CD4-positive, alpha-beta T cell treated with Interleukin-4 for 4 hours (primary cell): ENCODE data around the gene TMEM72.

ENCODE experiments used
- DNase-seq: peaks from one replicate; pipeline ENCODE4 v3.0.0-alpha.2; 2020

The TMEM72 gene

GRCh38 chr10:44890696-44891563, 20.2 kb upstream of the TMEM72 start:
- DNase-seq, result no peak

DNA sequence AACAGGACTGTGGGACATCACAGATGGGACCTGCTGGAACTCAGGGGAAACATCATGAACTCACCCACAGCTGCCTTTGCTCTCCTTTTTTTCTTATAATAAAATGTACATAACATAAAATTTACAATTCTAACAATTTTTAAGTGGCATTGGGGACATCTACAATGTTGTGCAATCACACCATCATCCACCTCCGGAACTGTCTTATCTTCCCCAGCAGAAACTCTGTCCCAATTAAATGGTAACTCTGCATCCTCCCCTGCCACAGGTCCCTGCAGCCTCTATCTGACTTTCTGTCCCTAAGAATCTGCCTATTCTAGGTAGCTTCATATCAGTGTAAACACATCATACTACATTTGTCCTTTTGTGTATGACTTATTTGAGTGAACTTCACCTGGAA, 19.4 kb upstream of the TMEM72 start:
- DNase-seq, result no peak

DNA sequence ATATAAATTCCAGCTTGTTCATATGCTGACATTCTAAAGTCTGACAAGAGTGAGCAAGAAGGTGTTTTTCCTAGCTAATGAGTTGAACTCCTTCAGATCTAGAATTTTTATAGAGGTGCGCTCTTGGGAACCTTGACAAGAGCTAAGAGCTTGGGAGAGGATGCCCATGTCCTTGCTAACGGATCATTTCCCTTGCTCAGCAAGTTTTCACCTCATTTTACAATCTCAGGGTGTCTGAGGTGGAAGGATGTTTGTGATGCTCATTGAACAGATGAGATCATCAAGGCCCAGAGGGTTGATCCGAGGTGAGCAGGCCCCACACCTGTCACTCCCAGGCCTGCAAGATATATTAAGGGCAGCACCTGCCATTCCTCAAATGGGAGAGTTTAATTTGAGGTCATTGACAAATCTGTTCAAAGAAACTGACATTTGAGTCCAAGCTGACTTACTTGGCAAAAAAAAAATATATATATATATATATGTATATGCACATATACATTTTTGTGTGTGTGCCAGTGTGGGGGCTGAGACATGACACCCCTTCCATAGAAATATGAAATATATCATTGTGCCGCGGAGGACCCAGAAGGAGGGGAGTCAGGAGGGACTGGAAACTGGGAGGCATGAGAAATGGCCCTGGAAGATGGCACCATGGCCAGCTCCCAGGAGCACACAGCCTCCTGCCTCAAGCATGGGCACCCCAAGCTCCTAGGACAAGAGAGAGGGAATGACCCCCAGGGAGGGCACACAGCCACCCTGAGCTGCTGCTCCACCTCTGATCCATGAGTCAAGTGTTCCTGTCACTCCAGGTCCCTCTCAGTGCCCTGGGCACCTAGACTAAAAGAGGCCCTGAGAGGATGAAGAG, 17.3 kb upstream of the TMEM72 start:
- no peak for DNase-seq

GRCh38 chr10:44894691-44895090, 16.4 kb upstream of the TMEM72 start:
- no peak for DNase-seq

DNA sequence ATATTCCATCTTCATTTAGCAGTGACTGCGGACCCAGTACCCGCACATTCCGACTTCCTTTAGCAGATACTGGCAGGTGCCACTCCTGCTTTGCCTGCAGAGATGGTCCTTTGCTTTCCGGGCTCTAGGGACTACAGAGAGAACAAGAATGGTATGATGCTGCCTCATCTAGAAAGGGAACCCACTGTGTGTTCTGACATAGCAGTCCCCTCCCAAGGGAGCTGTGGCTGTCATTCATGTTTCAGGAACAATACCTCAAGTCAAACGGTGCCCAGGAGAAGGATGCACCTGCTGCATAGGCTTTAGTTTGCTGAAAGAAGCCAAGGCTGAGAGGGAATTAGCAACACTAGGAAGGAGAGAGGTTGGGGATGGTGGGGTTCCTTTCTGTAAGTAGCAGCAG, 15.9 kb upstream of the TMEM72 start:
- DNase-seq, result no peak

DNA sequence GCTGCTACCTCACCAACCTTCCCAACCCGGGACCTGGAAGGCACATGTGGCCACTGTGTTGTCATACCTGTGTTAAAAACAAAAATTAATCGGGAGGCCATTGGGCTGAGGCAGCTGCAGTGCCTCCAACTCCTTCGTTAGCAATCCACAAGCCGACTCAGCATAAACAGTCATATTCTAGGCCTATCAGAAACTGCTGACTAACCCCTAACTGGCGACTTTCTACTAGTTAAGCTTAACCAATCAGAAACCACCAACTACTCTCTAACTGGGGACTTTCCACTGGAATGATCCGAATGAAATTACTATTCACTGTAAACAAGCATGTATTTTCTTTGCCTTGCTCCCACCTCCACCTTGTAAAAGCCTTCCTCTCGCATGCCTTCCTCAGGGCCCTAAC, 14.1 kb upstream of the TMEM72 start:
- DNase-seq, result no peak

- no peak for DNase-seq
These were observed 12.5 kb upstream of the TMEM72 start for GRCh38 chr10:44898665-44899064.

- no peak for DNase-seq
These were observed 11.6 kb upstream of the TMEM72 start for GRCh38 chr10:44899450-44900080.

GRCh38 chr10:44902941-44903545, 8.1 kb upstream of the TMEM72 start:
- no peak for DNase-seq

DNA sequence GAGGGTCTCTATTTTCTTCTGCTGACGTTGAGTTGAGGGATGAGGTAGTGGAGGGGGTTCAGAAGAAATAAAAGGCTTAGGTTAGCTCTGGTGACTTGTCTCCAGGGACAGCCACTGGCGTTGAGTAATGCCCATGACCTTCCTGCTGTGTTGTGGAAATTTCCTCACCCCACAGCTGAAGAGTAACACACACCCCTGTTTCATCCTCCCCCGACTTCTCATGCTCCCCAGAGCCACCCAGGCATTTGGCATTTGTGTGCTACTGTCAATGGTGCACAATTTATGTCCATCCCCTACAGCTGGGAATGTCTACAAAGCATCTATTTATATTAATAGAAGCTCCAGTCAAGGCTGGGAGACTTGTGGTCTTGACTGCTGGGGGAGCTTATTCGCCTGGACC, 4.7 kb upstream of the TMEM72 start:
- no peak for DNase-seq

GRCh38 chr10:44907556-44907955, 3.6 kb upstream of the TMEM72 start:
- DNase-seq, result no peak

DNA sequence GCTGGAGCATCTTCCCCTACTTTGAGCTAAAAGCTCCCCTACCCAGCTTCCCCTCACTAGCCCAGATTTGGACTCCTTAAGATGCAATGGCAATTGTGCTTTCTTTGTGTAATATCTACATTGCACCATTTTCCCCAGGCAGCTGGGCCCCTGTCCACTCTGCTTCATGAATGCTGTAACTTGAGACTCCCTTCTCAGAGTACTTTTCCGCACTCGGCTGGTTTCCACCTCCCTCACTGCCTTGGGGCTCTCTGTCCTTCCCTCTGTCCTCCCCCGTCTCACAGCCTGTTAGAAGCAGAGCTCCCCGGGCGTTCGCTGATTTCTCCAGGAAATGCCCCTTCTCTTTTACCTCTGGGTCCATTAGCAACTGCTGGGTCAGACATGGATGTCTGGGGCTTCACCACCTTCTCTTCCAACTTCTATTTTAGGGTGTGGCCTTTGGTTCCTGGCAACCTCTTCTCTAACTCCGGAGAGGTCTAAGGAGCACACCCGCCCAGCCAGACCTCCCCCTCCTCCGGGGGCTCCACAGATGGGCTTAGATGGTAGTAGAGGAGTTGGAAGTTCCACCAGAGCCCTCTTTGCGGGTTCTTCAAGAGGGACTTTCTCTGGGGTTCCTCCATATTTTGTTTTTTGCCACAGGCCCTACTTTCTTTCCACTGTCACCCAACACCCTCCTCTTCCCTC, 2.9 kb upstream of the TMEM72 start:
- no peak for DNase-seq

DNA sequence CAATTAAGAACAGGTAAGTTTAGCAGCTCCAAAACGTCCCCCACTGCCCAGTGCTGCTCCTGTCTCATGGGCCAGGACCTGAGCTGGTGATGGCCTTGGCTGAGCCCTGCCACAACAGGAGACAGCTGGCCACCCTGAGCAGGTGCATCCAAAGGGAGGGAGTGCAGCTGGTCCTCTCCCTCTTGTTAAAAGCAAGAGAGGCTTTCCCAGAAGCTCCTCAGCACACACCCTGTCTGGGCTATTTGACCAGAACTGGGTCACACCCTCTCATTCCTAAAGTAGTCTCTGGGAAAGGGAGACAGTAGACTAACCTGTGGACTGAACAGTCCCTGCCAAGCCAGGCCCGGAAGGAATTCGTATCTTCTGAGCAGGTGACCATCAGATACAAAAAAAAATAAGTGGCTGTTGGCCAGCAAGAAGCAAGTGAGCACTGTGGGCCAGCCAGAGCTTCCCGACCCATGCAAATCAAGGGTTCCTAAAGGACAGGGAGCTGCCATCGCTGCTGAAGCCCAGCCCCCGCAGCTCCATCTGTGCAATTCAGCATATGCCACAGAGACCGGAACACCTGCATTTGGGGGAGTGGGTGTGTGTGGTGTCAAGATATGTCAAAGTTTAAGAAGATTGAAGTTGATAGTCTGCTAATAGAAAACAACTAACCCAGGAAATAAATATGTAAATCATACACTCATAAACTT, 2.1 kb upstream of the TMEM72 start:
- DNase-seq, result no peak

GRCh38 chr10:44909910-44910309, 1.2 kb upstream of the TMEM72 start:
- DNase-seq, result no peak

- DNase-seq, result no peak
These were observed 535 bp upstream of the TMEM72 start for GRCh38 chr10:44910602-44911001.

GRCh38 chr10:44911951-44912350, 814 bp downstream of the TMEM72 start:
- no peak for DNase-seq

- peak; percentile 8 for DNase-seq
These were observed 2.4 kb downstream of the TMEM72 start for GRCh38 chr10:44913350-44914081.

- DNase-seq, result no peak
These were observed 3.8 kb downstream of the TMEM72 start for GRCh38 chr10:44914891-44915290.

DNA sequence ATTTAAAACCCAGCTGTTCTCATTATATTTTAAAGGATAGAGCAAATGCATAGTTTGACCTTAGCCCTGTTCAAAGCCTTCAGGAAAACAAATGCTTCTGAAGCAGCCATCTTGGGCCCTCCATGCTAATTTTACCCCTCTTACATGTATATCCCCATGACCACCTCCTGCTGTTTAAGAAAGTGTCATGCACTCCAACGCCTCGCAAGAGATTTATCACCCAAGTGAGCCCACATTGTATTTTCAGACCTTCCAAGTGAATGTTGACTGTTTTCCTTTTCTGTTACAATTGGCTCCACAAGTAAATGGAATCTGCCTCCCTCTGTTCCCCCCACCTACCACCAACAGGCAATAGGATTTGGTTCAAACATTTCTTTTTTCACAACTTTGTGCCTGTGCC, 5.3 kb downstream of the TMEM72 start:
- DNase-seq, result no peak

DNA sequence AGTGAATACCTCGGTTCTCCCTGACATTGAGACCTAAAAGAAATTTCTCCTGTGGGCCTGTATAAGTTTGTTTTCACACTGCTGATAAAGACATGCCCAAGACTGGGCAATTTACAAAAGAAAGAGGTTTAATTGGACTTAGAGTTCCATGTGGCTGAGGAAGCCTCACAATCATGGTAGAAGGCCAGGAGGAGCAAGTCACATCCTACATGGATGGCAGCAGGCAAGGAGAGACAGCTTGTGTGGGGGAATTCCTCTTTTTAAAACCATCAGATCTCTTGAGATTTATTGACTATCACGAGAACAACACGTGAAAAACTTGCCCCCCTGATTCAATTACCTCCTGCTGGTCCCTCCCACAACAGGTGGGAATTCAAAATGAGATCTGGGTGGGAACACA, 6.7 kb downstream of the TMEM72 start:
- DNase-seq, result no peak

- DNase-seq, result no peak
These were observed 9.1 kb downstream of the TMEM72 start for GRCh38 chr10:44920252-44920651.
